GM19099 (cell line): ENCODE measurements around the gene MMP2.

Experiments used
- POLR2A ChIP-seq: IDR thresholded peaks from 3 replicates; pipeline ENCODE4 v1.6.1; 2011; ENCODE audit warnings: low read depth; ENCODE audit not compliant: insufficient read length; ENCODE audit errors: extremely low read depth

Gene MMP2

GRCh38 chr16:55510185-55510805, 31.3 kb downstream of the MMP2 start:
- TF ChIP-seq POLR2A, result no peak

DNA sequence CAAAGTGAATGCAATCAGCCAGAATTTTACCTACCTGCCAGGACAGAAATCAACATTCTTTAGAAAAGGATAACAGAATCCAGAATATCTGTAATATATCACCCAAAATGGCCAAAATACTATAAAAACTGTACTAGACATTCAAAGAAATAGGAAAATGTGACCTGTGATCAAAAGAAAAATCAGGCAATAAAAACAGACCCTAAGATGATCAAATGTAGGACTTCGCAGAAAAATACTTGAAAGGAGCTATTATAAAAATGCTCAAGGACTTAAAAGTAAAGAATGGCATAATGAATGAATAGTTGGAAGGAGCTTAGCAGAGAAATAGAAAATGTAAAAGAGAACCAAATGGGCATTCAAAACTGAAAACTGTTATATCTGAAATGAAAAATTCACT, 33.9 kb downstream of the MMP2 start:
- TF ChIP-seq POLR2A, result no peak

GRCh38 chr16:55513616-55514015, 34.6 kb downstream of the MMP2 start:
- TF ChIP-seq POLR2A, result no peak

GRCh38 chr16:55515111-55515510, 36.1 kb downstream of the MMP2 start:
- no peak for TF ChIP-seq POLR2A

DNA sequence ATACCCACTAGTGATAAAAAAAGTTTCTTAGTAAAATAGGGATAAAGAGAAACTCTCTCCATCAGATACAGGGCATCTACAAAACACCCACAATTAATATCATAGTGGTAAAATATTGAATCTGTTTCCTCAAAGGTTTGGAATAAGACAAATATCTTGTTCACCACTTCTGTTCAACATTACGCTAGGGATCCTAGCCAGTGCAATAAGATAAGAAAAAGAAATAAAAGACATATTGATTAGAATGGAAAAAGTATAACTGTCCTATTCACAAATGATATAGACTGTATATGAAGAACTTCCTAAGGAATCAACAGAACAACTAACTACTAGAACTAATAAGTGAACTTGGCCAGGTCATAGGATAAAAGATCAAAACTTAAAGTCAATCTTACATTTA, 42.8 kb downstream of the MMP2 start:
- TF ChIP-seq POLR2A, result no peak

- TF ChIP-seq POLR2A, result no peak
Measured at GRCh38 chr16:55526441-55526840, 47.4 kb downstream of the MMP2 start.

- TF ChIP-seq POLR2A, result no peak
Measured at GRCh38 chr16:55527885-55528284, 48.9 kb downstream of the MMP2 start.

GRCh38 chr16:55529018-55529417, 50.0 kb downstream of the MMP2 start:
- TF ChIP-seq POLR2A, result no peak

GRCh38 chr16:55530316-55530856, 51.4 kb downstream of the MMP2 start:
- TF ChIP-seq POLR2A, result no peak

DNA sequence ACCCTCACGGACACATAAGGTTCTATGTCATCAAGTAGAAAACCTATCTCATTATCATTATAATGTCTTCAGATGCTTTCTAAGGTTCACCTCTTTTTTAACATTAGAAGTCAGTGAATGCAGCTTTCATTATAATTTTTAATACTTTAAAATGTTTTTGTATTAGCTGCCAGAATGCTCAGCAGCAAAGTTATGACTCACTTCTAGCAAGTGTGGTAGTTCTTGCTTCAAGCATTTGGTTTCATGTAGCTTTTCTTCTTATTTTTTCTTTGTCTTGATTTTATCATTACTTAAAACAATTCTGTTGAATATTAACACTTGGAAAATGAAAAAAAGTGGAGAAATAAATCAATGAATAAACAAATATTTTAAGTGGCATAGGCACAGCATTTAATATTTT, 53.2 kb downstream of the MMP2 start:
- no peak for TF ChIP-seq POLR2A

DNA sequence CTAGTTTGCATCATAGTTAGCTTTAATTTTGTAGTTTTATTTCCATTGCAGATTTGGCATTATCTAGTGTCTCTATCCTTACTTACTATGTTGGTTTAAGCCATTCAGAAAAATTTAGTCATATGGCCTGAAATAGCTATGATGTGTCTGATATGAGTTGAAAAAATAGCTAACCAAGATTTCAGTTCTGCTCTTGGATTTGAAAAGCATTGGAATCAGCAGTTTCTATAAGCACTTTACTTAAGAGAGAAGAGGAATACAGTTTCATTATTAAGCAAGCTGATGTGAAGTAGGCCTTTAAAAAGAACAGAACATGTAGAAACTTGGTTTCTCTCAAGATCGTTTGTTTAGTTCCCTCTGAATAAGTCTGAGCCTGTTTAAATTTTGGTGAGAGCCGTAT, 55.8 kb downstream of the MMP2 start:
- no peak for TF ChIP-seq POLR2A

DNA sequence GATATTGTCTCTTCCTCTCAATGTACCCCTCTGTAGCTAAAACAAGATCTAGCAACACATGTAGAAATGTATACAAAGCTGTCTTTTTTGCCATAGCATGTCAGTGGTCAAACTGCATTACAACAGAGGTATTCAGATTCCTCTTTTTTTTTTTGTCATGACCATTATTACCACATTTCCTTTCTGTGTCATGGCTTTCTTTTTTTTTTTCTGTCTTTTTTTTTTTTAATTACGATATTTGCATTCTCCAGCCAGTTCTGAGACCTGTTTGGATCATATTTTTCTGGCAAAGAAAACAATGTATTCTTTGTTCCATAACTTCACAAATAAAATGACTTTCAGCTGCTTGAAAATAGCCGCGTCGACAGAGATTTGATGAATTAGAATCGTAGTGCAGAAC, 60.1 kb downstream of the MMP2 start:
- no peak for TF ChIP-seq POLR2A

DNA sequence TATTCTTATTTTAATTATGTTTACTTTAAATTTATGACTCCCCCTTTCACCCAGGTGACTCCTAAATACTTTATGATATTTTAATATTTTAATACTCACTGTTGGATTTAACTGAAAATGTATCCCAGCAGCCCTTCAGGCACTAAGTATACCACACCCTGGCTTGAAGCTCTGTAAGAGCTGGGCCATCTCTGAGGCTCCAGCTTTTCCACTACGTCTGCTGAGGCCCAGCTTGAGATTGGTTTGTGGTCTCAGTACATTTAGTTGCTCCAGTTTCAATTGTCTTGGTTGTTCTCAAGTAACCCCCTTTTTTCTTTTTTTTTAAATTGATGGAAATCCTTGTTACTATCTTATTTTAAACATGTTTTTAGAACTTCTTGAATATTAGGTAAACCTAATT, 60.5 kb downstream of the MMP2 start:
- no peak for TF ChIP-seq POLR2A

GRCh38 chr16:55540221-55540620, 61.2 kb downstream of the MMP2 start:
- no peak for TF ChIP-seq POLR2A

DNA sequence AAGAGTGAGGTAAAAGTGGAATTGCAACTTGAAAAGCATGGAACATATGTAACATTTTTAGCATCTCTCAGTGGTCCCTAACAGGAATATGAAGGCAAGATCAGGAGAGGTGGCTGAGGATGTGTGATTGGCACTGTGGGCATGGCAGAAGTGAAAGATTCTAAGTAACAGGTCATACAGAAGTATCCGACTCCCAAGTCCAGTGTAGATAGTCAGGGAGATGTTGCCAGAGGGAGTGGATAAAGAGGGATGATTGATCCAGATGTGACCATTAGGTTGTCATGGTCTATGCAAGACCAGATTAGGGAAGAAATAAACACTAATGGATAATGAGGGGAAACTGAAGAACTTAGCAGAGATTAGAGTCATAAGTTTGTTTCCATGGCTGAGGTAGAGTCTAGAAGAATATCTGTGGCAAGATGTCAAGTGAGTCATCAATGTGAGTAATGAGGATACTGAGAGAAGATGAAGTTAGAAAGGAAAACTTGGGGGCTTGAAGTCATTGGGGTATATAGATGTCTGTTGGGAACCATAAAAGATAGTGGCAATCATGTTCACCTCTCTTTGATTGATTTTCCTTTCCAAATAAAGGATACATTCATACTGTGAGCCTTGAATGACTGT, 63.6 kb downstream of the MMP2 start:
- TF ChIP-seq POLR2A, result no peak

- no peak for TF ChIP-seq POLR2A
Measured at GRCh38 chr16:55543472-55543871, 64.5 kb downstream of the MMP2 start.

- TF ChIP-seq POLR2A, result no peak
Measured at GRCh38 chr16:55552621-55553020, 73.6 kb downstream of the MMP2 start.

- TF ChIP-seq POLR2A, result no peak
Measured at GRCh38 chr16:55555436-55555835, 76.4 kb downstream of the MMP2 start.
